Stimulated activated CD8-positive, alpha-beta memory T cell treated with anti-CD3 and anti-CD28 coated beads, Interleukin-15, amount 100 ng/mL, for 24 hours (primary cell): ENCODE results near the gene NPPC.
"Not testable (repeated sequence)": the region's sequence is repeated elsewhere in the genome, so short reads cannot be mapped to it uniquely, and the experiment has no call there.

ENCODE experiments used
- DNase-seq: peaks from one replicate; pipeline ENCODE4 v3.0.0-alpha.2; 2020; ENCODE audit warnings: low read depth

The NPPC gene, protein sequence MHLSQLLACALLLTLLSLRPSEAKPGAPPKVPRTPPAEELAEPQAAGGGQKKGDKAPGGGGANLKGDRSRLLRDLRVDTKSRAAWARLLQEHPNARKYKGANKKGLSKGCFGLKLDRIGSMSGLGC

DNA sequence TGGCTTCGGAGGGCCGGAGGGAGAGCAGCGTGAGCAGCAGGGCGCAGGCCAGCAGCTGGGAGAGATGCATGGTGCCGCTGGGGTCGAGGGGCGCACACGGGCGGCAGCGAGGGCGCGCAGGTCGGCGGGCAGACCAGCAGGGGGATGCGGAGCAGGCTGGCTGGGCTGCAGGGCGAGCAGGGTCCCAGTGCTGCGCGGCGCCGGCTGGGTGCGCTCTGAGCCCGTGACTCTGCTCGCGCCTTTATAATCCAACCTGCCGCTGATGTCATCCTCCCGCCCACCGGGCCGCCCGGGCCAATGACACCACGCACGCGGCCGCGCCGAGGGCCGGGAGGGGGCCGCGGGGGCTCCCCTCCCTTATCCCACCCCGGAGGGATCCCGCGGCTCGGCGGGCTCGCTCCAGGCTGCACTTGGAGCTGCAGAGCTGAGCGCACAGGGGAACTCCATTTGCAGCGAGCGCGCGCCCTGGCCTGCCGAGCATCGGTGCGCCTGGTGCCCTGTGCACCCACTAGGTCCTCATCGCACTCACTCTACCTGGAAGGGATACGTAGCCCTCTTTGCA lies at the start of gene NPPC:
NPPC (minus strand) TSS at position 217 of the 562 bp plus-strand sequence; CDS start at position 70, 147 bp downstream.
- DNase-seq, result peak; percentile 40

DNA sequence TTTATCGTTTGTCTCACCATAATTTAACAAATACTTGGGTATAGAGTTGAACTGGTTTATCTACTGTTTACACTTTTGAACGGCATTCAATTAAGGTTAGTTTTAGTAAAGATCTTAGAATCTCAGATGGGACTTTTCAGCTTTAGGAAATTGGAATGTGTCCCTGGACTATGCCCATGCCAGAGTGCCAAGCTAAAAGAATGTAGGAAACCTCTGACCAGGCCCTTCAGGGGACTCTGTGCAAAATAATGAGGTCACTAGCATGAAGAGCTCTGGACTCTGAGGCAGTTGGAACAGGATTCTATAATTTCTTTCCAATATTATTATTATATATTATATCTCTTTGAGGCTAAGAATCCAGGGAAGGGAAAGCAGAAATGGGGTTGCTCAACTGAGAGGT lies 48.8 kb upstream of the NPPC start:
- no peak for DNase-seq

DNA sequence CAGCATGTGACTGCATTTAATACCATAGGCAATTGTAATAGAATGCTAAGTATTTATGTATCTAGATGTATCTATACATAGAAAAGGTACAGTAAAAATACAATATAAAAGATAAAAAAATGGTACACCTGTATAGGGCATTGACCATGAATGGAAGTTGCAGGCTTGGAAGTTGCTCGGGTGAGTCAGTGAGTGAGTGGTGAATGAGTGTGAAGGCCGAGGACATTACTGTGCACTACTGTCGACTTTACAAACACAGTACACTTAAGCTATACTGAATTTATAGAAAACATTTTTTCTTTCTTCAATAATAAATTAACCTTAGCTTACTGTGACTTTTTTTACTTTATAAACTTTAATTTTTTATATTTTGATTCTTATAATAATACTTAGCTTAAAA lies 44.3 kb upstream of the NPPC start:
- DNase-seq, result no peak

DNA sequence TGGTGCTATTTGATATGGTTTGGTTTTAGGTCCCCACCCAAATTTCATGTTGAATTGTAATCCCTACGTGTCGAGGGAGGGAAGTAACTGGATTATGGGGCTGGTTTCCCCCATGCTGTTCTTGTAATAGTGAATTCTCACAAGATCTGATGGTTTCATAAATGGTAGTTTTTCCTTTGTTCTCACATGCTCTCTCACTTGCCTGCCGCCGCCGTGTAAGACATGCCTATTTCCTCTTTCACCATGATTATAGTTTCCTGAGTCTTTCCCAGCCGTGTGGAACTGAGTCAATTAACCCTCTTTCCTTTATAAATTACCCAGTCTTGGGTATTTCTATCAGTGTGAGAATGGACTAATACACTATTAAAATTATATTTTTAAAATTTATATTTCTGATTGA lies 42.6 kb upstream of the NPPC start:
- DNase-seq, result no peak

DNA sequence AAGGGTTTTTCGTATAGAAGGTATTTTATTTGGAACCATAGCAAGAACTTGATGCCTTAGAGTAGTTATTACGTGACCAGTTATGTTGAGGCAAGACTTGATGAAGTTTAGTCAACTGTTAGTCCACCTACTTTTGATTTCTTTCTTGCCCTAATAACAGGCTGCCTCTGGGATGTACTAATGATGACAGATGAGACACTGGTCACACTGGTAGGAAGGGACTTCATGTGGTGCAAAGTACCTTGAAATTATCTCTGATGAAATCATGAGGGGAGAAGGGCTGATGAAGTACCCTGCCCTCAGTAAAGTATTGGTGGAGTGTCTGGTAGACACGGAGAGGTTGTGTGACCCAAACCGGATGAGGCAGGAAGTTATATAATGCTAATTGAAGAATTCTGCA lies 40.7 kb upstream of the NPPC start:
- no peak for DNase-seq

DNA sequence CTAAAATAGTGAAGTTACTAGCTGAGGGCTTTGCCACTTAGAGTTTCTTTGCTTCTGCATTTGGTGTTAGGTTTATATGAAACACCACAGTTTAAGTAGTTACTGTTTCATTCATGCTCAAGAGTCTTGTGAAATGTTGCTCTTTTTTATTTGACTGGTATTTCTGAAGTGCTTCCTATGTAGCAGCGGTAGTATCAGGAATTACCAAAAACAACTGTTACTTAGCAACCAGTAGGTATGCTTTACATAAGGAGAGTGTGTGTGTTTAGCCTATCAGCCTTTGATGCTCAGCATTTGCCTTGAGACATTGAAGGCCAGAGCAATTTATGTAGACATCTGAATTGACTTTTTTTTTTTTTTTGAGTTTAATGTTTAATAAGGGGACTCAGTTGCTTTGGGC lies 38.9 kb upstream of the NPPC start:
- no peak for DNase-seq

DNA sequence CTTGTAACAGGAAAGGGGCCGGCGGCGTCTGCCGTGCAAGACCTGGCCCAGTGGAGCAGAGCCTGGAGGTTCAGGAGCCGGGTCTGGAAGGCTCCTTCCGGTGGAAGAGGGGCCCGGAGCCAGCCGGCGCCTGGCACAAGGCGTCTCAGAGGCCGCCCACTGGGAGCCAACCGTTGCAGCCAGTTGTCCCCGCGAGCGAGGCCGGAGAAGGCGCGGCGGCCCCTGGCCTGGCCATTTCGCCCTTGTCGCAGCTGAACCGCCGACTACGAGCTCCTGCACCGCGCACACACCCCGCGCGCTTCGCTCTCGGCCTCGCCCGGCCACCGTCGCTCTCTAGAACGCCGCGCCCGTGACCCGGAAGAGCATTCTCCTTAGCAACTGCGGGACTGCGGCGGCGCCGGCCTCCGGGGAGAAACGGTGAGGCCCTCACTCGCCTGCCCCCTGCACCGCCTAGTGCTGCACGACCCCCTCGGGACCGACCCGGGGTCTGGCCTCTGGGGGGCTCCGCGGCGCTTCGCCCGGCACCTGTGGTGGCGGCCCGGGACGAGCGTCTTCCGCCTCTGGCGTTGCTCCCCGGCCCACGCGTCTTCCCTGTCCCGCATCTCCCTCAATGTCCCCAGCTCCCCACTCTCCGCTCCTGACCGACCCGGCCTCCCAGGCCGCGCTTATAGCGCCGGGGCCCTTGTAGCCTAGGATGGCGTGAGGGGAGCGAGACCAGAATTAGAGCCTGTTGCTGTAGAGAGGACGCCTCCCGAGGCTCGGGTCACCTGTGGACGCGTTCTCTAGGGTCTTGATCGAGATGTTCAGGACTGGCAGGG lies 35.4 kb upstream of the NPPC start, which contains the start of gene DIS3L2:
DIS3L2 (plus strand) TSS at position 365 of the 818 bp plus-strand sequence. CDS start 53,215 bp downstream, outside the sequence.
- DNase-seq, result peak; percentile 52

DNA sequence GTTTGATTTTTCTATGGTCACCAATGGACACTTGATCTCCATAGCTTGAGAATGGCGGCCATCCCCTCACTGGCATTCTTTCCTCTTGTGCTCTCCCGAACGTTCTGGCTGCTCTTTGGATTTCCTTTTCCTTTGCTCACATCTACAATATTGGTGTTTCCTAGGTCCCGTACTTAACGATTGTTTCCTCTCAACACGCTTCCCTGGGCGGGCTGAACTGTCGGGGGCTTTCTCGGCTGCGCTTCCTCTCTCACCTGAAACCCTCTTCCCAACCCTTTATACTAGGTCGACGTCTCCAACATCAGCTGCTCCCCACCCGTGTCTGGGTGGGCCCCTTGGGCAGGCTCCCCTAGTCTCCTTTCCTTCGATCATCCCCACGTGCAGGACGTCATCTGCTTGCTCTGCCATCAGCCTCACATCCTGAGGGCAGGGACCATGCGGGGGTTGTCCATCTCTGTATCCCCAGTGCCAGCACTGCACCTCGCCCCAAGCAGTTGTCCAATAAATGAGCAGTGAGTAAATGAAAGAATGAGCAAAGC lies 34.7 kb upstream of the NPPC start:
- no peak for DNase-seq

DNA sequence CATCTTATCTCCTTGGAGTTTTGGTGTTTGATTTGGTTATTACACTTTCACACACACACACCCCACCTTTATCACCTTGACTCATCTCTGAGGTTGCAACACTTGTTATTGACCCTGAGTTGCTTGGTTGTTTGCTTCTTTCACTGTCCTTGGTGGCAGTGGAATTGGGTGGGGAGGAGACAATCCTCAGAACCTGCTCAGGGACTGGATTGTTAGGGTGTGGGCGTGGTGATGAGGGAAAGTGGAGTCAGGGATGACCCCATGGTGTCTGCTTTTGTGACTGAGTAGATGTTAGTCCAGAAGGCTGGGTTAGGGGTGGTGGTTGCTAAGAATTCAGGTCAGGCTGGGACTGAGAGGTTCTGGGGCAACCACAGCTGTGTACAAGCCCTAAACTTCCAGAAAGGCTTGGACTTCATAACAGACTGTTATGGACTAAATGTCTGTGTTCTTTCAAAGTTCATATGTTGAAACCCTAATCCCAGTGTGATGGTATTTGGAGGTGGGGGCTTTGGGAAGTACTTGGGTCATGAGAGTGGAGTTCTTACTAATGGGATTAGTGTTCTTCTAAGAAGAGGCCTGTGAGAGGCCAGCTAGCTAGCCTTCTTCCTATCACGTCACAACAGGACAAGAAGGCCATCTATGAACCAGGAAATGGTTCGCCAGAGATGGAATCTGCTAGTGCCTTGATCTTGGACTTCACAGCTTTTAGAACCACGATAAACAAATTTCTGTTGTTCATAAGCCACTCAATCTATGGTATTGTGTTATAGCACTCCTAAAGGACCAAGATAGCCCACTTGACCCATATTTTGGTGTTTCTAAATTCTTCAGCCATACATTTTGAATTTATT lies 31.9 kb upstream of the NPPC start:
- no peak for DNase-seq

DNA sequence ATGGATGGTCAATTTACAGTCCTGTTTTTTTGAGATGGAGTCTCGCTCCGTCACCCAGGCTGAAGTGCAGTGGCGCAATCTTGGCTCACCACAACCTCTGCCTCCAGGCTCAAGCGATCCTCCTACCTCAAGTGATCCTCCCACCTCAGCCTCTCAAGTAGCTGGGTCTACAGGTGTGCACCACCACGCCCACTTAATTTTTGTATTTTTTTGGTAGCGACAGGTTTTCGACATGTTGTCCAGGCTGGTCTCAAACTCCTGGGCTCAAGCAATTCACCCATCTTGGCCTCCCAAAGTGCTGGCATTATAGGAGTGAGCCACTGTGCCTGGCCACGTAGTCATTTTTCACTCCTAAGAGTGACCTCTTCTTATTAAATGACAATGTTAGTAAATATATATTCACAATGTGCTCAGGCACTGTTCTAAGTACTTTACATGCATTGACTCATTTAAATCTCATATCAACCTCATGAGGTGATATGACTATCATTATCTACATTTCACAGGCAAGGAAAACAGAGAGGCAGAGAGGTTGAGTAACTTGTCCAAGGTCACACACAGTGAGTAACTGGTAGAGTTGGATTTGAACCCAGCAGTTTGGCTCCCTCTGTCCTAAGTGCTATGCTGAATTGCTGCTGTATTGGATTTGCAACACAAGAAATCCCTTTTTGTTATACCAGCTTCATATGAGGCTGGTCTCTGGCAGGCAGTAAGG lies 29.7 kb upstream of the NPPC start:
- no peak for DNase-seq

DNA sequence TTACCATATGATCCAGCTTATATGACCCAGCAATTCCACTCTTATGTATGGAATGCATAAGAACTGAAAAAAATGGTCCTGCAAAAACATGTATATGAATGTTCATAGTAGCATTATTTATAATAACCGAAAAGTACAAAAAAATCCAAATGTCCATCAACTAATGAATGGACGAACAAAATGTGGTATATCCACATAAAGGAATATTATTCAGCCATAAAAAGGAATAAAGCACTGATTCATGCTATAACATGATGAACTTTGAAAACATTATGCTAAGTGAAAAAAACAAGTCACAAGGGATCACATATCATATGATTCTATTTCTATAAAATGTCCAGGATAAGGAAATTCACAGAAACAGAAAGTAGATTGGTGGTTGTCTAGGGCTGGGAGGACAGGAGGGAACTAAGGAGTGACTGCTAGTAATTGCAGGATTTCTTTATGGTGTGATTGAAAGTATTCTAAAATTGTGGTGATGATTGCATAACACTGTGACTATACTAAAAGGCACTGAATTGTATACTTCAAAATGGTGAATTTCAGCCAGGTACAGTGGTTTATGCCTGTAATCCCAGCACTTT lies 25.3 kb upstream of the NPPC start:
- DNase-seq, result no peak

DNA sequence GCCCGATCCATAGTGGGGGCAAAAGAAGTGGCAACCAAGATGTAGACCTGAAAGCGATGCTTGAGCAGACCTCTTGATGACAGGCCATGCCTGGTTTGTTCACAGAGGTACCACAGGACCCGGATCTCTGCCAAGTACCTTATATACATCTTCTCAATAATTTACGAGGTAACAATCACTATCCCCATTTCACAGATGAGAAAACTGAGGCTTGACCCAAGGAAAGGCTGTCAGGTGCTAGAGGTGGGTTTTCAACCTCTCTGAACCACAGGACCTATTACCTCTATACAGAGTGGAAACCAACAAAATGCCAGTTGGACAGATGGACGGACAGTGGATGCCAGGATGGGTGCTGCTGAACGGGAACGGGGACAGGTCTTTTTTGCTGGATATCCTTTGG lies 21.5 kb upstream of the NPPC start:
- DNase-seq, result no peak

DNA sequence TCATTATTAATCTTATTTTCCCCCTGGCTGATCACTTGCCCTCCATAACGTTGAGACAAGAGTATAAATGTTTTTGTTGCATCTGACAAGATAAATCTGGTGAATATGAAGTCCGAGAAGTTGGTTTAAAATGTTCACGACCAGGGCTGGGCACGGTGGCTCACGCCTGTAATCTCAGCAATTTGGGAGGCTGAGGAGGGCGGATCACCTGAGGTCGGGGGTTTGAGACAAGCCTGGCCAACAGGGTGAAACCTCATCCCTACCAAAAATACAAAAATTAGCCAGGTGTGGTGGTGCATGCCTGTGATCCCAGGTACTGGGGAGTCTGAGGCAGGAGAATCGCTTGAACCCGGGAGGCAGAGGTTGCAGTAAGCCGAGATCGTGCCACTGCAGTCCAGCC lies 20.9 kb upstream of the NPPC start:
- DNase-seq, result not testable (repeated sequence)

DNA sequence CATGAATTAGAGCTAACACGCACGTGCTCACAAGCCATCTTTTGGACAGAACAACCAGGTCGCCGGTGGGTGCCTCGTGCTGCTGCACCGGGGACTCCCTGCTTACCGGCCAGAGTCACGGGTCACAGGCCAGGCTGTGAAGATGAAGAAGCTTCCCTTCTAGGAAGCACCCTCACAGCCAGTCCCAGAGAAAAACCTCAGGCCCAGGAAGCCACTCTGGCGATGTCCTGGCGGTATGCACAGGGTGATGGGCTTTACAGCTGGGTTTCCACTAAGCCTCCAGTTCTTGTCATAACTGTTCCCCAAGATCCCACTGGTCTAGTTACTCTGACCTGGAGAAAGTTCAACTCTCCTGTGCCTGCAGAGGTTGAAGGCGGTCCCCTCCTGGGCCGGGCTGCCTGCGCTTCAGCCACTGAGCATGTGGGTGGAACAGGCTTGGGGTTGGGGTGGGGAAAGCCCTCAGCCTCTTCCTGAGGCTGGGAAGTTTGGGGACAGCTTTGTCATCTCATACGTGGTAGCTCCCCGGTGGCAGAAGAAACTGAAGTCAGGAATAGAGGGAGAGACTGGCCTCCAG lies 20.1 kb upstream of the NPPC start:
- no peak for DNase-seq

DNA sequence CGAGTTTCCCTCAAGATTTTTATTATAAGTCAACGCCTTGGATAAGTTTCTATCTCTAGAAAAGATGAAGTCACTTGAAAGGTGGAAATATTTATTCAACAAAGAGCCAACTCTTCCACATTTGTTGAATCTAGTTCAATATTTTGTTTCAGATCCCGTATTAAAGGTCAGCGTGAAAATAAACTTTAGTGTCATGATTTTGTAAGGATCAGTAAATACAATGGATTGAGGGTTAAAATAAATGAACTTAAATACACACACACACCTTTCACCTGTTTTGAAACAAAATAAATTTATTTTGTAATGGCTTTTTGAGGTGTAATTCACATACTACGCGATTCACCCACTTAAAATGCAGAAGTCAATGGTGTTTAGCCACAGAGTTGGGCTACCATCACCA lies 16.0 kb upstream of the NPPC start:
- DNase-seq, result no peak

DNA sequence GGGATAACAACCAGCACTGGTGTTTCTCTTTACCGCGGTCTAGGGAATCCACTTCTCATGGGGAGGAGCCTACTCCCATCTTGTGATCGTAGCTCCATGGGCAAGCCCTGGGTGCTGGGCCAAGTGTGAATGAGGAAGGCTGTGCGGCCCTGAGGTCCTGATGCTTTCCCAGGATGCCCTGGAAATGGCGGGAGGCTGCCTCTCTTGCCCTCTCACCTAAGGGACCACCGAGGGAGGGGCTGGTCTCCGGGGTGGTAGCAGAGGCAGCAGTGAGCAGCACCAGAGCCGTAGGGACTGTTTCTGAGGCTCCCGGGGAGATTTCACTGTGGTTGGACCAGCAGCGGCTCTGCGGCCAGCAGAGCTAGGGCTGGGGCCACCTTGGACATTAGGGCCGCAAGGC lies 15.5 kb upstream of the NPPC start:
- no peak for DNase-seq

DNA sequence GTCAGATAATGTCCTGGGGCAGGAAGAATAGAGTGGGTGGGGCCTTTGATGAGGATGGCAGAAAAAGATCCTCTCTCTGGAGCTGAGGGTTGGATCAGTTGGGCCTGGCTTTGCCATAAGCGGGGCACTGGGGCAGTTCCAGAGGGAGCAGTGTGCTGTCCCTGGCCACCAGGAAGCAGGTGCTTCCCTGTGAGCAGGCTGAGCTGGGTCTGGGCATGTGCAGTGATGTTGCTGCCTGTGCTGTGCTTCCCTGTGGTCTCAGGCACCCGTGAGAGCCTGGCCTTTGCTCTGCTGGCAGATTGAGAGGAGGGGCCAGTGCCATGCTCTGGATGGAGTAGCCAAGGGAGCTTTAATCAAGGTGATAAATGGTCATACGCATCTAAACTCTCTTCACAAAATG lies 14.6 kb upstream of the NPPC start:
- DNase-seq, result no peak

DNA sequence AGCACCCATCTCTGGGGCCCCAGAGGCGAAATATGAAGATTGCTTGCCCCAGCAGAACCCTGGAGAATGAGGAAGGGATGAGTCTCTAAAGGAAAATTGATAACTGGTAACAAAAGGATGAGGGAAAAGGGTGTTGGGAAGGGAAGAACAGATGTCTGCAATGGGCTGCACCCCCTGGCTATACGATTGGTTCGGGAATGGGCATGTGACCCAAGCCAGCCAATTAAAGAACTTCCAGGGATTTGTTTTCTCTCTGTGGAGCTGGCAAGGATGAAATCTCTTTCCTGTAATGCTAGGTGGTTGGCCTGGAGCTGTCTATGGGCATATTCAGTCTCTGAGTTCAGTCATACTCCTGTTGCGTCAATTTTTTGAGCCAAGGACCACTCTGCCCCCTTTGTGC lies 12.8 kb upstream of the NPPC start:
- no peak for DNase-seq

DNA sequence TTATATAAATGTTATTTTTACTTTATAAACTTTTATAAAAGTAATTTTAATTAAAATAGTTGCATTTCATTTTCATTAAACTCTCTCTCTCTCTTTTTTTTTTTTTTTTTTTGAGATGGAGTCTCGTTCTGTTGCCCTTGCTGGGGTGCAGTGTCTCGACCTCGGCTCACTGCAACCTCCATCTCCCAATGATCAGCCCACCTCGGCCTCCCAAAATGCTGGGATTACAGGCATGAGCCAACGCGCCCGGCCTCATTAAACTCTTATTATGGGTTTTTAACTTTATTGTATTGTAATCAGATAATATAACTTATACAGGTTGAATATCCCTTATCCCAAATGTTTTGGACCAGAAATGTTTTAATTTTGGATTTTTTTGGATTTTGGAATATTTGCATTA lies 10.9 kb upstream of the NPPC start:
- no peak for DNase-seq

DNA sequence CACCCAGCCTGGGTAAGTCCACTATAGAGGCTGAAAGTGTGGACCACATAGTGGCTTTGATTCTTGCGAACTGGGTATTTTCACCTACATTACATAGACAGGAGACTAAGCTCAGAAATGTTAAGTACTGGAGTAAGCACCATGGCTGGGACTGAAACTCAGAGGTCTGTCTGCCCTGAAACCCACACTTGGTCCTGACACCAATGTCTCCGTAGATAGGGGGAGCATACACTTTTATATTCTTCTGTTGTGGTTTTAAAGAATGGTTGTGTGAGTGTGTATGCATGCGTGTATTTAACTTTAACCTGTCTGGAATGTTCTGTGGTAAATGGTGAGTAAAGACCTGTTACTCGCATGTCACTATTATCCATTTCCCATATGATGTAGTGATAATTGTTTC lies 10.3 kb upstream of the NPPC start:
- no peak for DNase-seq

DNA sequence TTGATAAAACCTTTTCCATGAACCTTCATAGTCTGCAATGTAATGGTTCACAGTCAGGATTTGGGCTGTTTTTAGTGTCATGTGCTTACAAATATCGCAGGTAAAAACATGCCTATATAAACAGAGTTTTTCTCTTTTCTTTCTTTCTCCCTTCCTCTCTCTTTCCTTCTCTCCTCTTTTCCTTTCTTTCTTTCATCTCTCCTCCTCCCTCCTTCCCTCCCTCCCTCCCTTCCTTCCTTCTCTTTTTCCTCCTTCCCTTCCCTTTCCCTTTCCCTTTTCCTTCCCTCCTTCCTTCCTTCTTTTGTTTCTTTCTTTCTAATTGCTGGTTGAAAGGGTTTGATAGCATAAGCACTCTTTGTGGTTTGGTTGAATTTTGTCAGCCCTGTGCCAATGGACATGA lies 9.6 kb upstream of the NPPC start:
- no peak for DNase-seq
